Measurements from ENCODE around the gene ITGA1. TPM values are rescaled to one million over a fixed set of nuclear protein-coding genes. Genes with fewer than 3 reads are reported as not detected.

Gene ITGA1
- total RNA-seq, 1 experiment from 2014 or later = 4.0 TPM

DNA sequence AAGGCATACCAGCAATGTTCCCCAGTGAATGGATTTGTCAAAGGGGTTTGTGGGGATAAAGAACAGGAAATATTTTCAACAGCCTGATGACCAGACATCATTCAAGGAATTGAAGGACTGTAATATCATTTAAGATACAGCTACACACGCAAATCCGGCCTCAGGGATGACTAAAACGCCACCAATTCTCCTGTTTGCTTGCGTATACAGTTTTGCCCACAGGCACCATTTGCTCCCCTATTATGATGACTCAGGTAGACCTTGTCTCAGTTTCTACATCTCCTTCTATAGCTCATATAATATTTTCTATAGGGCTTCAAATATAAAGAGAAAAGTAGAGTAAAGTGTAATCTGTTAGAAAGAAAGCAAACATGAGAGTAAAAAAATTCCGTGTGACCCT, 29.7 kb upstream of the ITGA1 start:
- H3F3A ChIP-seq (ENCODE audit: insufficient read depth, low read depth) = no peaks in the 10 kb centered on the region
- ChIA-PET CTCF (no interaction called here), POLR2A (ENCODE audit: unreplicated experiment) (no interaction called here)
- BruUV-seq (replicated peaks) = no TSS peak
- no peaks in the 10 kb centered on the region for H3K9me3 ChIP-seq (ENCODE audit: insufficient read depth, low read depth)
- H2AFZ ChIP-seq = no peak overlapping the region
- no peak overlapping the region for H3K27ac ChIP-seq
- H4K20me1 ChIP-seq (ENCODE audit: insufficient read depth) = no peaks in the 10 kb centered on the region
- intact Hi-C loops (cut with micrococcal nuclease; ENCODE audit: unreplicated experiment) = no loop called here
- H3K79me2 ChIP-seq (ENCODE audit: low read depth) = no peaks in the 10 kb centered on the region
- no peak overlapping the region for H3K4me3 ChIP-seq
- no peaks in the 10 kb centered on the region for H3K36me3 ChIP-seq (ENCODE audit: low read depth)
- H3K27me3 ChIP-seq (ENCODE audit: insufficient read depth, low read depth) = no peaks in the 10 kb centered on the region
- no peaks in the 10 kb centered on the region for H3K4me1 ChIP-seq (replicated peaks; ENCODE audit: insufficient read depth)
- no peaks in the 10 kb centered on the region for H3K9me2 ChIP-seq (ENCODE audit: insufficient read depth)
- DNase-seq = no peak
- no peak overlapping the region for H3K4me2 ChIP-seq
- TF ChIP-seq, protein P1, sequence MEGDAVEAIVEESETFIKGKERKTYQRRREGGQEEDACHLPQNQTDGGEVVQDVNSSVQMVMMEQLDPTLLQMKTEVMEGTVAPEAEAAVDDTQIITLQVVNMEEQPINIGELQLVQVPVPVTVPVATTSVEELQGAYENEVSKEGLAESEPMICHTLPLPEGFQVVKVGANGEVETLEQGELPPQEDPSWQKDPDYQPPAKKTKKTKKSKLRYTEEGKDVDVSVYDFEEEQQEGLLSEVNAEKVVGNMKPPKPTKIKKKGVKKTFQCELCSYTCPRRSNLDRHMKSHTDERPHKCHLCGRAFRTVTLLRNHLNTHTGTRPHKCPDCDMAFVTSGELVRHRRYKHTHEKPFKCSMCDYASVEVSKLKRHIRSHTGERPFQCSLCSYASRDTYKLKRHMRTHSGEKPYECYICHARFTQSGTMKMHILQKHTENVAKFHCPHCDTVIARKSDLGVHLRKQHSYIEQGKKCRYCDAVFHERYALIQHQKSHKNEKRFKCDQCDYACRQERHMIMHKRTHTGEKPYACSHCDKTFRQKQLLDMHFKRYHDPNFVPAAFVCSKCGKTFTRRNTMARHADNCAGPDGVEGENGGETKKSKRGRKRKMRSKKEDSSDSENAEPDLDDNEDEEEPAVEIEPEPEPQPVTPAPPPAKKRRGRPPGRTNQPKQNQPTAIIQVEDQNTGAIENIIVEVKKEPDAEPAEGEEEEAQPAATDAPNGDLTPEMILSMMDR (conservative IDR thresholded peaks at IDR 0.05) = no peak
- TF ChIP-seq EZH2 (IDR thresholded peaks at IDR 0.05; ENCODE audit: low read depth) = no peak

DNA sequence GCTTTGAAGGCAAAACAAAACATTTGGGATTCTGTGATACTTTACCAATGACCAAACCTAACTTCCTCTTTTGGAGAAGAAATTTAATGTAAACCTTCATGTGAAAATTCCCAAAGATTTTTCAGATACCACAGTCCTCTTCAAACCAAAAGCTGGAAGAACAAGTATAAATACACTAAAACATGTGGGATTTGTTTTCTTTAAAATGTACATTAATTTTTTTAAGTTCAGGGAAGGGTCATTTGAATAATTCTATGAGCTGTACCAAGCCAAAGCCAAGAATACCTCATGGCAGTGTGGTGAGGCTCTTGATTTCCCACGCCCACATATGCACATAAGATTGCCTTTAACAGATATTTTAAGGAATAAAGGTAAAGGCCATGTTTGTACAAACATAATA, 28.4 kb upstream of the ITGA1 start:
- Histone ChIP-seq H4K20me1 (ENCODE audit: insufficient read depth) (no peaks in the 10 kb centered on the region), H3K79me2 (ENCODE audit: low read depth) (no peaks in the 10 kb centered on the region), H3K4me3 (no peak overlapping the region), H3K4me1 (replicated peaks; ENCODE audit: insufficient read depth) (no peaks in the 10 kb centered on the region), H3K27ac (no peak overlapping the region), H3K9me2 (ENCODE audit: insufficient read depth) (no peaks in the 10 kb centered on the region), H3K4me2 (no peak overlapping the region), H3K27me3 (ENCODE audit: insufficient read depth, low read depth) (no peaks in the 10 kb centered on the region), H3K9me3 (ENCODE audit: insufficient read depth, low read depth) (no peaks in the 10 kb centered on the region), H3F3A (ENCODE audit: insufficient read depth, low read depth) (no peaks in the 10 kb centered on the region), H2AFZ (no peak overlapping the region), H3K36me3 (ENCODE audit: low read depth) (no peaks in the 10 kb centered on the region)
- no peak for DNase-seq
- TF ChIP-seq EZH2 (IDR thresholded peaks at IDR 0.05; ENCODE audit: low read depth) = no peak
- TF ChIP-seq, protein P1 (conservative IDR thresholded peaks at IDR 0.05) = no peak
- CTCF ChIA-PET = interaction anchor here (0.6 kb wide), 1 partner anchor 595 kb away, joined by 3 read pairs; no protein-coding TSS in a partner anchor
- intact Hi-C loops (cut with micrococcal nuclease; ENCODE audit: unreplicated experiment) = no loop called here
- no TSS peak for BruUV-seq (replicated peaks)
- POLR2A ChIA-PET (ENCODE audit: unreplicated experiment) = no interaction called here

DNA sequence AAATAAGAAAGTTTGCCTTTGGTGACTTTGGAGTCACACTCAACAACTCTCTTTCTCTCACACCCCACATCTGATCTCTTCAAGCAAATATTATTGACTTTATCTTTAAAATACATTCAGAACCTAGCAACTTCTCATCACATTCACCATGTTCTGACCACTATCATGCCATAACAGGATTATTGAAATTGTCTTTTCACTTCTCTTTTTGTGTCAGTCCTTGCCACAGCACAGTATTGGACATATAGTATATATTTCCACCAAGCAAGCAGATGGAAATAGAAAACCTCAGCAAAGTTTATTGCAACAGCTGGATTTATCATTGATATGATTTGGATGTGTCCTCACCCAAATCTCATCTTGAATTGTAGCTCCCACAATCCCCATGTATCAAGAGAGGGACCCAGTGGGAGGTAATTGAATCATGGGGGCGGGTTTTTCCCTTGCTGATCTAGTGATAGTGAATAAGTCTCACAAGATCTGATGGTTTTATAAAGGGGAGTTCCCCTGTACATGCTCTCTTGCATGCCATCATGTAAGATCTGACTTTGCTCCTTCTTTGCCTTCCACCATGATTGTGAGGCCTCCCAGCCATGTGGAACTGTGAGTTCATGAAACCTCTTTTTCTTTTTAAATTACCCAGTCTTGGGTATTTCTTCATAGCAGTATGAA, 26.9 kb upstream of the ITGA1 start:
- Histone ChIP-seq H3K4me2 (no peak overlapping the region), H2AFZ (no peak overlapping the region), H3F3A (ENCODE audit: insufficient read depth, low read depth) (no peaks in the 10 kb centered on the region), H3K4me1 (replicated peaks; ENCODE audit: insufficient read depth) (no peaks in the 10 kb centered on the region), H3K4me3 (no peak overlapping the region), H3K9me3 (ENCODE audit: insufficient read depth, low read depth) (no peaks in the 10 kb centered on the region), H3K9me2 (ENCODE audit: insufficient read depth) (no peaks in the 10 kb centered on the region), H4K20me1 (ENCODE audit: insufficient read depth) (no peaks in the 10 kb centered on the region), H3K36me3 (ENCODE audit: low read depth) (no peaks in the 10 kb centered on the region), H3K27ac (no peak overlapping the region), H3K79me2 (ENCODE audit: low read depth) (no peaks in the 10 kb centered on the region), H3K27me3 (ENCODE audit: insufficient read depth, low read depth) (no peaks in the 10 kb centered on the region)
- no peak for DNase-seq
- ChIA-PET CTCF (no interaction called here), POLR2A (ENCODE audit: unreplicated experiment) (no interaction called here)
- TF ChIP-seq EZH2 (IDR thresholded peaks at IDR 0.05; ENCODE audit: low read depth) = no peak
- TF ChIP-seq, protein P1 (conservative IDR thresholded peaks at IDR 0.05) = no peak
- BruUV-seq (replicated peaks) = no TSS peak
- intact Hi-C loops (cut with micrococcal nuclease; ENCODE audit: unreplicated experiment) = no loop called here
